ENCODE data around the gene TSC22D1.
"Not testable (repeated sequence)": the region's sequence is repeated elsewhere in the genome, so short reads cannot be mapped to it uniquely, and the experiment has no call there.

The TSC22D1 gene

GRCh38 chr13:44575741-44576350 lies at the start of gene TSC22D1:
TSS of gene TSC22D1 (minus strand) at chr13:44576330. CDS start at chr13:44576074, 256 bp downstream.
- DNase-seq, result peak; percentile 76

GRCh38 chr13:44622708-44623107 lies 46.6 kb upstream of the TSC22D1 start:
- DNase-seq, result no peak

DNA sequence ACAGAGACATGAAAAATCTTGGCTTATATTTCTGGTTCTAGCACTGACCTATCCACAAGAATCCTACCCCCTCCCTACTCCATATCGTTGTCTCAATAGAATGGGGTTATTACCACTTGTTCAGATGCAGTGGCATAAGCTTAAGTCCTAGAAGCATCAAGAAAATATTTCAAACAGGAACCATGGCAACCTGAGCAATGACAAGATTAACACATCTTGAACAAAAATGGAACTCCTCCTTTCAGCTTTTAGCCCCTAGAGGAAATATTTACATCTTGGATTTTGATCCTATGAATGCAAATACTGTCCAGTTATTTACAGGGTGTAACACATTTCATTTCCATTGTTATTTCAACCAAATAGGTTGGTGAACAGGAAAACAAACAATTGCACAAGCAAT lies 46.1 kb upstream of the TSC22D1 start:
- no peak for DNase-seq

DNA sequence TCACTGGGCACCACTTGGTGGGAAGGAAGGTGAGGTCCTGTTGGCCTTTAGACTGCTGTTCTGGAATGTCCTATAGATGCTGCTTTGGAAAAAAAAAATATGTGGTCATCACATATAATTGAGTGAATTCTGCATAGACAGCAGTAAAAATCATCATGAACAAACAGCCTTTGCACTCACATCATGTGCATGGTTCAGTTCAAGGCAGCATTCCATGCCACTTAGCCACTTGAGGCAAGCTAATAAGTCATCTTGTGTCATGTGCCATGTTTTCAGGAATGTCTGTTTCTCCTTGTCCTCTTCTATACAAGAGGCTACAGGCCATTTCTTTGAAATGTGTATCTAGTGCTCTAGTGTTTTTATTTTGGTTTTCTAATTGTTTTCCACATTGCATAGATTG lies 43.9 kb upstream of the TSC22D1 start:
- no peak for DNase-seq

GRCh38 chr13:44619651-44620050 lies 43.5 kb upstream of the TSC22D1 start:
- no peak for DNase-seq

- no peak for DNase-seq
Observed at GRCh38 chr13:44618326-44618725, 42.2 kb upstream of the TSC22D1 start.

GRCh38 chr13:44617648-44618047 lies 41.5 kb upstream of the TSC22D1 start:
- DNase-seq, result no peak

GRCh38 chr13:44609137-44609536 lies 33.0 kb upstream of the TSC22D1 start:
- DNase-seq, result no peak

GRCh38 chr13:44605721-44606120 lies 29.6 kb upstream of the TSC22D1 start:
- no peak for DNase-seq

DNA sequence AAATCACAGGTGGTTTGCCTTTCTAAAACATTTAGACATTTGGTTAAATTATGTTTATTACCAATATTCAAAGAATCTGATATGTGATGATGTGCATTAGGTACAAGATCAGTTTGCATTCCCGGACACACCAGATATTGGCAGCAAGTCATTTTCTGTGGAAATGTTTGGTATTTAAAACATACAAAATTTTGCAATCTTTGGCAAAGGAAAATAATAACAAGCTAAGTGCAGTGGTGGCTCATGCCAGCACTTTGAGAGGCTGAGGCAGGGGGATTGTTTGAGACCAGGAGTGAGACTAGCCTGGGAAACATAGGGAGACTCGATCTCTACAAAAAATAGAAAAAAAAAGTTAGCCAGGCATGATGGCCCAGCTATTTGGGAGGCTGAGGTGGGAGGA lies 29.1 kb upstream of the TSC22D1 start:
- no peak for DNase-seq

DNA sequence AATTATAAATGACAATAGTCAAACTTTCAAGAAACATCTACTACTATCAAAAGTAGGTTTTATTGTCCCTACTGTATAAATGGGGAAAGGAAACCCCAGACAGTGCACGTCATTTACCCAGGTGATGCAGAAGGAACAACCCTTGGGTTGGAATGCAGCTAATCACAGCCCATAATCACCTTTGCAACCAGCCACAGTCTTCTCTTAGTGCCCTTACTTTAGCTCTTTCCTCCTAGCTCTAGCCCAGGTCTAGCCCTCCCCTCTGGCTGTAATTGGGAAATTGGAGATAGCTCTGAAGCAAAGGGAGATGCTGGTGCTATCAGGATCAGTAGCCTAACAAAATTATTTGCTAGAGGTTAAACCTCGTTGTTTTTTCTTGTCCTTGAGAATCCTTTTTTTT lies 25.5 kb upstream of the TSC22D1 start:
- no peak for DNase-seq

GRCh38 chr13:44593861-44594592 lies 17.9 kb upstream of the TSC22D1 start:
- DNase-seq, result not testable (repeated sequence)

DNA sequence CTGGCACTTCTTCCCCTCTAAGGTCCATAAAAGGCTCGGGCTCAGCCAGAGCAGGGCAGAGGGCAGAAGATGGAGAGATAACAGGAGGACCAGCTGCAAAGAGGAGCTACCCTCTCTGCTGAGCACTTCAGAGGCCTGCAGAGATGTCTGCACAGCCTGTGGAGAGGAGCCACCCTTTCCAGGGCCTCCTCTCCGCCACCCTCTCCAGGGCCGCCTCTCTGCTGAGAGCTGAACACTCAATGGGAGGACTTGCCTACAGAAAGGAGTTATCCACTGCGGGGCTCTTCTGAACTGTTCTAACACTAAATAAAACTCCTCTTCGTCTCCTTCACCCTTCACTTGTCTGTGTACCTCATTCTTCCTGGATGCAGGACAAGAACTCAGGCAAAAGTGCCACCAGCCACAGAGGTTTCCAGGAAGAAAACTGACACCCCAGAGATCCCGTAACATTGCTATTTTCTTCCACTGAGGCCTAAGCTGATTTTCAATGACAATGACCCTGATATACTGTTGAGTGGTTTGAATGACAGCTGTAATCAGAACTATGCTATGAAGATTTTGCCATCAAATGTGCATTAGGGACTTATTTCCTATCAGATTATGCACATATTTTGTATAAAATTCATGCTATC lies 16.2 kb upstream of the TSC22D1 start:
- no peak for DNase-seq

DNA sequence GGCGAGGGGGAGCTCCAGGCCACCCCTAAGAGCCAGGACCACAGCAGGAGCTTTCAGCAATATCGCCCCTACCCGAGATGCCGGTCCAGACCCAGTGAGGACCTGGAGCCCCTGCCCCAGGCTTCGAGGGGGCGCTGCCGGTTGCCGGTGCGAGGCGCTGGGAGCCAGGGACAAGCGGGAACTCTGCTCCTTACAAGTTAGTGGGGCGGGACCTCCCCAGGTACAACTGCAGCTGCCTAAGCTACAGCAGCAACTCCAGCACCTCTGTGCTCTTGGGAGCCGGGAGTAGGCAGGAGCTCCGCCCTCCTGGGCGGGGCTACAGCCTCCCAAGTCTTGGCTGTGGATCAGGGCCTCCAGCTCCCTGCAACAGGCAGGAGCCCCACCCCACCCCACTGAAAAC lies 15.2 kb upstream of the TSC22D1 start:
- no peak for DNase-seq

DNA sequence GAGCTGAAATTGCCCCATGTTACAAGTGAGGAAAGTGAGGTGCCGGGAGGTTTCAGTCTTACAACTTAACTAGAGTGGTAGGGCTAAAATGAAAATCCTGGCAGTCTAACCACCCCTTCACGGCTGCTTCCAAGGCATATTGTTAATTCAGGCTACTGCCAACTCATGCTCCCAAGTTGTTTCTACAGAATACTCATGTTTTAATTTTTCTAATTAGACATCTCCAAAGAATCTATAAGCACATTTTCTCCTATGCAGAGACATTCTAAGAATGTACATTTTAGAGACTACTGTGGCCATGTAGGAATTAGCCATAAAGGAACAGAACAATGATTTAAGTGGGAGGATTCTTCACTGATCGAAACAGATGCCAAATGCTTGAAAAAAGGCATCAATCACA lies 7.0 kb upstream of the TSC22D1 start:
- no peak for DNase-seq

DNA sequence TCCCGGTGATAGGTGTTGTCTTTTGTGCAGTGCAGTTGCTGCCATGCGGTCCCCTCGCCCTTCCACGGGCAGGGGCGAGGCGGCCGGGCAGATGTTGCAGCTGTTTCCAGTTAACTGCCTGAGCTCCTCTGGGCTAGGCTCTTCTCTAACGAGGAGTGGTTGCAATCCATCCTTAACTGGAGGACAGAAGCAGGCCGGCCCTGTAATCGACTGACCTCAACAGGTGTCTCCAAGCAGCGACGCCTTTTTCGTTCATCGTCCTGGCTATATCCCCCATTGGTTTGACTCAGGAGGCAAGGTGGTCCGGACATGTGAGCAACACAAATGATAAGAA lies 1.9 kb upstream of the TSC22D1 start:
- no peak for DNase-seq

DNA sequence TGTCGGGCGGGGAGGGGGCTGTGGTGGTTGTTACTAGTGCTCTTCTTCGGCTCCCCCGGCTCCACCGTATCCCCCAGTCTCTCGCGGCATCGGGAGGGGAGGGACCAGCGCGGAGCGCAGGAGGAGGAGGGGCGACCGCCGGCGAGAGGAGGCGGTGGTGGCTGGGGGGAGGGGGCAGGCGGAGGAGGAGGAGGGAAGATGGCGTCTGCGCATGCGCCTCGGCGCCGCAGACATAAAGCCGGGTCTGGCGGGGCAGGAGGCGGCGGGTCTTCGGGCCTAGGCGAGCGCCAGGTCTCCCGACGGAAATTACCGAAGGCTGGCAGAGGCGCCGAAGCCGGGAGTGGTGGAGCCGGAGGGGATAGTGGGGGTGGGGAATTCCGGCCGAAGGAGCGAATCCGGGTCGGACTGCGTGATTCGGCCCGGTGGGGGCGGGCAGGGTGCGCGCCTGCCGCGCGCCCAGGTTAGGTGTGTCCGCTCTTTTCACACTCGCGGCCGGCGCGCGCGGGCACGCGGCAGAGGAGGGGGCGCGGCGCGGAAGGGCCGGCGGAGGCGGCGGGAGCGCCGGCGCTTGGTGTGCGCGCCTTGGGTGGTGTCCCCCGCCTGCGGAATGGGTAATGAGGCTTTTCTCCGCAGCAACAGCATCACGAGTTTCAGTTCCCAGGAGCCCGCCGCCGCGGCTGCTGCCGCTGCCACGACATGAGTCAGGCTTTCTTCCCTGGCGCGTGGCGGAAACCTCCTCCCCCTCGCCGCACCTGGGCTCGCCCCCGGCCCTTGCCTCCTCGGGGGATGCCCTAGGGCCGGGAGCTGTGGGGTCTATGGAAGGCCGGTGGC lies 1.3 kb upstream of the TSC22D1 start:
- DNase-seq, result peak; percentile 96

GRCh38 chr13:44576351-44577235 lies 463 bp upstream of the TSC22D1 start:
- DNase-seq, result peak; percentile 56

DNA sequence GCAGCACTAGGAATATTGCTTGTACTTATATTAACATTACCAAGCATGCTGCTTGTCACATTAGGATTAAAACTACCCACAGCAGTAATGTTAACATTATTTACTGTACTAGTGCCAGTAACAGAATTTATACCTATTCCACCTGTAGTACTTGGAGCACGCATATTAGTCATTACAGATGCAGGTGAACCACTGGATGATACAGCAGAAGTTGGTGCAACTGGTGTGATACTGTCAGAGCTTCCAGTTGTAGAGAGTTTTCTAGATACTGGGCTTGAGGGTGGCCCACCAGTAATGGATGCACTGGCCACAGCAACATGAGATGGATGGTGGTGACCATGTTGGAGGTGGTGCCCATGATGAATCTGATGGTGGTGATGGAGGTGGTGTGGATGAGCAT lies 1.1 kb downstream of the TSC22D1 start:
- no peak for DNase-seq

DNA sequence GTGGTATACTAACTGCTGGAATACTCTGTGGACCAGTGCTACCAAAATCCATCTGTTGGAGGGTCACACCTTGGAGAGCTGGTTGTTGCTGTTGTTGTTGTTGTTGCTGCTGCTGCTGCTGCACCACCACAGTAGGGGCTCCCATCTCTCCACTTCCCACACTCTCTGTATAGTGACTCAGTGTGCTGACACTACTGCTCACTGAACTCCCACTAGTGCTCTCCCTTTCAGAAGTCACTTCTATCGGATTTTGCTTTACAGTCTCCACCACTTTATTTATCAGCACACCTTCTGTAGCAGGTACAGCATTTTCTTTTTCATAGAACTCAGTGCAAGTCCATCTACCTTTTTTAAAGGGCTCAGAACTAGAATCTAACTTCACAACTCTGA lies 1.7 kb downstream of the TSC22D1 start:
- DNase-seq, result no peak

DNA sequence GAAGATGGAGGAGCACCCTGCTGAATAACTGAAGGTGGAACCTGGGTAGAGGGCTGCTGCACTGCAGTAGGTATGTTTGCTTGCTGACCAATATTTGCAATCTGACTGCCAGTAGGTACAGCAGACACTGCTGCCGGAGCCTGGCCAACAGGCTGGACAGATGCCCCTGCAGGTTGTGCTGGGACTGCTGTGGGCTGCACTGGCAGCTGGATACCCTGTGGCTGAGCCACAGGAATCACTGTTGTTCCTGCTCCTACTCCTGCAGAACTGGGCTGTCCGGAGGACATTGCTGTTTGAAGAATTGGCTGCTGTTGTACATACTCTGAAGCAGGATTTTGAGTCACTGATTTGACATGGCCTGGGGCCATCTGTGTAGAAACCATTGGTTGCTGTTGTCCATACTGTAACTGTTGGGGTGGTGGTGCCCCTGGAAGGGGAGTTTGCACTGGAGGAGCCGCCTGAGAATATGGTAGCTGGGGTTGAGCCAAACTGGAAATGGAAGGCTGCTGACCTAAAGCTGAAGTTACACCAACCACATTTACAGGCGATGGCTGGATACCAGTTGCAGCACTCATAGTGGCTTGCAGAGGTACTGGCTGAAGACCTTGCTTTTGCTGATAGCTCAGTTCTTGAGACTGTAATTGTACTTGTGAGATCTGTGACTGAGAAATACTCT lies 2.2 kb downstream of the TSC22D1 start:
- DNase-seq, result no peak

- DNase-seq, result no peak
Observed at GRCh38 chr13:44573071-44573470, 3.1 kb downstream of the TSC22D1 start.

Data from activated T-cell treated with anti-CD3 and anti-CD28 coated beads, Interleukin-2, amount 50 U/mL, for 1 hour (primary cell).